Prostate gland (tissue), 2 donors: ENCODE measurements around the gene VRK3. TPM values are rescaled to one million over a fixed set of nuclear protein-coding genes. Genes with fewer than 3 reads are reported as not detected.

Experiments
- DNase-seq: peaks from one replicate; pipeline ENCODE4 v3.0.0-alpha.2; 2019; ENCODE audit warnings: low spot score
- H3K27ac ChIP-seq, 2 donors: fragments of 200-600 bp; sonication (generic); 2 replicates each; pipeline ENCODE4 v1.5.1; 2017 to 2019
- H3K27me3 ChIP-seq: fragments of 200-600 bp; sonication (generic); replicated peaks from 2 replicates; pipeline ENCODE4 v1.5.1; 2019; ENCODE audit not compliant: insufficient read depth
- H3K36me3 ChIP-seq, 2 donors: fragments of 200-600 bp; sonication (generic); 1 replicate in 1 of 2; 2 replicates in 1 of 2; pipeline versions ENCODE4 v1.5.1 to v1.8.1; 2017 to 2019
- H3K4me1 ChIP-seq: fragments of 200-600 bp; sonication (generic); replicated peaks from 2 replicates; pipeline ENCODE4 v1.5.1; 2019
- H3K4me3 ChIP-seq, 2 donors: fragments of 200-600 bp; sonication (generic); 2 replicates each; pipeline ENCODE4 v1.5.1; 2017 to 2019
- H3K9me3 ChIP-seq: fragments of 200-600 bp; sonication (generic); 2 replicates; pipeline ENCODE4 v1.5.1; 2017
- POLR2A ChIP-seq: fragments of 450-650 bp; IDR thresholded peaks from one replicate; pipeline ENCODE4 v1.6.1; 2016; ENCODE audit warnings: antibody characterized with exemption, mild to moderate bottlenecking
- POLR2AphosphoS5 ChIP-seq: sonication (generic); formaldehyde crosslinking; IDR thresholded peaks from one replicate; pipeline ENCODE4 v1.6.1; 2017; ENCODE audit warnings: antibody characterized with exemption
- WGBS: methylation state at CpG from one replicate; pipeline ENCODE4 v1.1.5; 2018; 5-methylcytosine and 5-hydroxymethylcytosine counted together
- intact Hi-C: fragments of 100-400 bp; cut with DNase I; formaldehyde crosslinking; loops from one replicate; pipeline ENCODE4 v1.14.2; 2022
- total RNA-seq, 2 donors: library from RNA; depleted of rRNA; stranded (reverse); fragments of >200 nt; gene quantifications; one replicate each; pipeline ENCODE4 v1.1.0, GENCODE V29; 2016
- TF ChIP-seq, protein P1 (sequence below), 4 experiments: fragments of 200-600 bp in 2 of 4; fragments of 450-650 bp in 2 of 4; sonication (generic) in 2 of 4; IDR thresholded peaks; 1 replicate in 3 of 4; 2 replicates in 1 of 4; pipeline ENCODE4 v1.5.1; 2016 to 2019; ENCODE audit warnings: antibody characterized with exemption in 4 of 4, mild to moderate bottlenecking in 2 of 4, moderate library complexity in 2 of 4

Gene VRK3
- total RNA-seq, 2 donors from 2014 or later = 47.8 to 76.5 TPM

- no peaks in the 10 kb centered on the region for H3K36me3 ChIP-seq
- WGBS = 67% methylated on average over 7 of the region's 7 CpGs
- intact Hi-C loops = loop anchor here (10.0 kb wide), 2 partner anchors 85 to 195 kb away; partner anchors contain the start of genes VRK3 and ZNF473
- H3K4me3 ChIP-seq = no peak overlapping the region
- H3K4me1 ChIP-seq = peaks cover 3% of the 10 kb centered on the region
- H3K9me3 ChIP-seq = no peaks in the 10 kb centered on the region
- TF ChIP-seq POLR2AphosphoS5 (no peak), POLR2A (no peak)
- TF ChIP-seq, protein P1, sequence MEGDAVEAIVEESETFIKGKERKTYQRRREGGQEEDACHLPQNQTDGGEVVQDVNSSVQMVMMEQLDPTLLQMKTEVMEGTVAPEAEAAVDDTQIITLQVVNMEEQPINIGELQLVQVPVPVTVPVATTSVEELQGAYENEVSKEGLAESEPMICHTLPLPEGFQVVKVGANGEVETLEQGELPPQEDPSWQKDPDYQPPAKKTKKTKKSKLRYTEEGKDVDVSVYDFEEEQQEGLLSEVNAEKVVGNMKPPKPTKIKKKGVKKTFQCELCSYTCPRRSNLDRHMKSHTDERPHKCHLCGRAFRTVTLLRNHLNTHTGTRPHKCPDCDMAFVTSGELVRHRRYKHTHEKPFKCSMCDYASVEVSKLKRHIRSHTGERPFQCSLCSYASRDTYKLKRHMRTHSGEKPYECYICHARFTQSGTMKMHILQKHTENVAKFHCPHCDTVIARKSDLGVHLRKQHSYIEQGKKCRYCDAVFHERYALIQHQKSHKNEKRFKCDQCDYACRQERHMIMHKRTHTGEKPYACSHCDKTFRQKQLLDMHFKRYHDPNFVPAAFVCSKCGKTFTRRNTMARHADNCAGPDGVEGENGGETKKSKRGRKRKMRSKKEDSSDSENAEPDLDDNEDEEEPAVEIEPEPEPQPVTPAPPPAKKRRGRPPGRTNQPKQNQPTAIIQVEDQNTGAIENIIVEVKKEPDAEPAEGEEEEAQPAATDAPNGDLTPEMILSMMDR (IDR thresholded peaks at IDR 0.05) = no peak
- no peaks in the 10 kb centered on the region for H3K27me3 ChIP-seq
- H3K27ac ChIP-seq = no peak overlapping the region
- no peak for DNase-seq
Observed at GRCh38 chr19:49939721-49940481, 85.3 kb downstream of the VRK3 start.

GRCh38 chr19:49938662-49939061 lies 86.5 kb downstream of the VRK3 start:
- Histone ChIP-seq H3K36me3 (no peaks in the 10 kb centered on the region), H3K27ac (no peak overlapping the region), H3K27me3 (no peaks in the 10 kb centered on the region), H3K4me1 (peaks cover 3% of the 10 kb centered on the region), H3K4me3 (no peak overlapping the region), H3K9me3 (no peaks in the 10 kb centered on the region)
- intact Hi-C loops = loop anchor here (10.0 kb wide), 2 partner anchors 86 to 196 kb away; partner anchors contain the start of genes VRK3 and ZNF473
- TF ChIP-seq, protein P1 (IDR thresholded peaks at IDR 0.05) = no peak
- TF ChIP-seq POLR2AphosphoS5 (no peak), POLR2A (no peak)
- 81% methylated on average over 4 of the region's 4 CpGs for WGBS
- no peak for DNase-seq

DNA sequence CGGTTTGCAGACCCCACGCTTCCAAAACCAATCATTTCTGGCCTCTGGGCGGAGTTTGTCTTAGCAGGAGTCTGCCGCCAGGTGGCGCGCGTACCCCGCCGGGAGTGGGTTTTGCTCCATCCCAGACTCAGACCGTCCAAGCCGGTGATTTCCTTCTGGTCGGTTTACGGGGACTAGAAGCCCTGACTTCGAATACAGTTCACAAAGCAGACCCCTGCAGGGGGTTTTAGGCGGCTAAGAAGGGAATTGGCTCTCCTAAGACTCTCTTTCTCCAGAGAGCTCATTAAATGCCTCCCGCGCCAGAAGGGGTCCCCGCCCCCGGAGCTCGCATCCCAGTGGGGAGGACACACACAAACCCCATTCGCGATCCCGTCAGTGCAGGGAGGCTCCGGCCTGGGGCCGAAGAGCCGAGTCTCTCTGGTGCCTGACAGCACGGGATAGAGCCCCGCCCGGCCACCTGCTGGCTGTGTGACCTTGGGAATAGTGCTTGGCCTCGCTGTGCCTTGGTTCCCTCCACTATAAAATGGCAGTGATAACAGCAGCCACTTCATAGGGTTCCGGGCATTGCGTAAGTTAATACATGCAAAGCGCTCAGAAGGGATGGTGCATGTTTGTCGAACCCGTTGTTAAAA lies 87.3 kb downstream of the VRK3 start:
- Histone ChIP-seq H3K27ac (no peak overlapping the region), H3K36me3 (no peaks in the 10 kb centered on the region), H3K27me3 (no peaks in the 10 kb centered on the region), H3K4me1 (peaks cover 3% of the 10 kb centered on the region), H3K4me3 (peak overlapping the region in 1 of 2 donors; percentile 13), H3K9me3 (no peaks in the 10 kb centered on the region)
- TF ChIP-seq, protein P1 (IDR thresholded peaks at IDR 0.05) = peak; percentile 92 to 96 (median 94)
- TF ChIP-seq POLR2AphosphoS5 = peak; percentile 47
- TF ChIP-seq POLR2A = no peak
- DNase-seq = peak; percentile 59
- intact Hi-C loops = loop anchor here (2.0 to 10.0 kb wide), 3 partner anchors 45 to 197 kb away; partner anchors contain the start of genes VRK3 and ZNF473
- WGBS = 17% methylated on average over 30 of the region's 35 CpGs

DNA sequence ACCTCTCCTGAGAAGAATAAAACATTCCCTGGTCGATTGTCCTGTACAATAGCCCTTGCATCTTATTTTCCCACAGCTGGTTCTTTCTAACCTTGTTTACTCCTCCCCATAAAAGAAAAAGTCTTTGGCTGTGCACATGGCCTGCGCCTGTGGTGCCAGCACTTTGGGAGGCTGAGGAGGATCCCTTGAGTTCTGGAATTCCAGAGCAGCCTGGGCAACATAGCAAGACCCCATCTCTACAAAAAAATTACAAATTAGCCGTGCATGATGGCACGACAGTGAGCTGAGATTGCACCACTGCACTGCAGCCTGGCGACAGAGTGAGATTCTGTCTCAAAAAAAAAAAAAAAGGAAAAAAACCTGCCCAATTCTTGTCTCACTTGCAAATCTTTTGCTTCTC lies 88.6 kb downstream of the VRK3 start:
- H3K4me1 ChIP-seq = peaks cover 3% of the 10 kb centered on the region
- TF ChIP-seq, protein P1 (IDR thresholded peaks at IDR 0.05) = no peak
- TF ChIP-seq POLR2A (no peak), POLR2AphosphoS5 (no peak)
- no peak overlapping the region for H3K4me3 ChIP-seq
- intact Hi-C loops = loop anchor here (2.0 to 10.0 kb wide), 3 partner anchors 46 to 198 kb away; partner anchors contain the start of genes VRK3 and ZNF473
- H3K36me3 ChIP-seq = no peaks in the 10 kb centered on the region
- no peaks in the 10 kb centered on the region for H3K9me3 ChIP-seq
- no peak for DNase-seq
- H3K27me3 ChIP-seq = no peaks in the 10 kb centered on the region
- H3K27ac ChIP-seq = no peak overlapping the region
- 66% methylated on average over 5 of the region's 5 CpGs for WGBS
